ENCODE results near the gene PDAP1.

GRCh38 chr7:99392659-99393354, 15.6 kb downstream of the PDAP1 start:
- TF ChIP-seq CTCF (IDR thresholded peaks at IDR 0.05; ENCODE audit: low read depth, low read length) = no peak
- TF ChIP-seq EZH2phosphoT487 (IDR thresholded peaks at IDR 0.05; ENCODE audit: low read depth) = no peak

Data from OCI-LY3 (cell line).